Measurements from ENCODE around the gene BRD3.

GRCh38 chr9:134035041-134036039 is 32.5 kb downstream of the BRD3 start:
- TF ChIP-seq CTCF (IDR thresholded peaks at IDR 0.05; ENCODE audit: insufficient read depth, low read depth, low read length) (no peak), EZH2 (IDR thresholded peaks at IDR 0.05; ENCODE audit: insufficient read depth, low read length) (no peak)

Data from astrocyte (in vitro differentiated cells and primary cell).